Neural progenitor cell (in vitro differentiated cells): ENCODE results near the gene EVC2. TPM values are rescaled to one million over a fixed set of nuclear protein-coding genes. Genes with fewer than 3 reads are reported as not detected.

Experiments used
- DNase-seq: peaks from one replicate; pipeline ENCODE4 v3.0.0-alpha.2; 2016; ENCODE audit warnings: low spot score
- H2AFZ ChIP-seq: fragments of 200-600 bp; sonication (generic); replicated peaks from 2 replicates; pipeline ENCODE4 v1.6.1; 2016; ENCODE audit warnings: antibody characterized with exemption
- H3F3A ChIP-seq: fragments of 200-600 bp; sonication (generic); 2 replicates; pipeline ENCODE4 v1.6.1; 2016; ENCODE audit warnings: antibody characterized with exemption, low read depth
- H3K27ac ChIP-seq: fragments of 200-600 bp; sonication (generic); 2 replicates; pipeline ENCODE4 v1.5.1; 2016; ENCODE audit warnings: mild to moderate bottlenecking
- H3K27me3 ChIP-seq: fragments of 200-600 bp; sonication (generic); 2 replicates; pipeline ENCODE4 v1.6.1; 2016; ENCODE audit warnings: mild to moderate bottlenecking, moderate library complexity
- H3K36me3 ChIP-seq: fragments of 200-600 bp; sonication (generic); 2 replicates; pipeline ENCODE4 v1.5.1; 2016
- H3K4me1 ChIP-seq: fragments of 200-600 bp; sonication (generic); 2 replicates; pipeline ENCODE4 v1.6.1; 2016; ENCODE audit warnings: mixed run types
- H3K4me2 ChIP-seq: fragments of 200-600 bp; sonication (generic); 2 replicates; pipeline ENCODE4 v1.6.1; 2016
- H3K4me3 ChIP-seq: fragments of 200-600 bp; sonication (generic); 2 replicates; pipeline ENCODE4 v1.5.1; 2016
- H3K79me2 ChIP-seq: fragments of 200-600 bp; sonication (generic); 2 replicates; pipeline ENCODE4 v1.6.1; 2016; ENCODE audit warnings: low read depth
- H3K9ac ChIP-seq: fragments of 200-600 bp; sonication (generic); 2 replicates; pipeline ENCODE4 v1.6.1; 2016
- H3K9me3 ChIP-seq: fragments of 200-600 bp; sonication (generic); 2 replicates; pipeline ENCODE4 v1.5.1; 2016; ENCODE audit warnings: low read depth
- H4K20me1 ChIP-seq: fragments of 200-600 bp; sonication (generic); 2 replicates; pipeline ENCODE4 v1.6.1; 2016; ENCODE audit warnings: low read depth
- H3K27ac Mint-ChIP-seq: 3 replicates; pipeline ENCODE4 v1.8.0; 2021; ENCODE audit warnings: mixed read lengths
- H3K27me3 Mint-ChIP-seq: 2 replicates; pipeline ENCODE4 v1.8.0; 2022; ENCODE audit warnings: low read depth, mild to moderate bottlenecking, inconsistent platforms, moderate library complexity, mixed read lengths; ENCODE audit not compliant: insufficient read depth
- H3K36me3 Mint-ChIP-seq: 3 replicates; pipeline ENCODE4 v1.8.0; 2021; ENCODE audit warnings: mixed read lengths
- H3K4me1 Mint-ChIP-seq: 3 replicates; pipeline ENCODE4 v1.8.0; 2021; ENCODE audit warnings: mixed read lengths
- H3K4me3 Mint-ChIP-seq: 3 replicates; pipeline ENCODE4 v1.8.0; 2021; ENCODE audit warnings: mild to moderate bottlenecking, moderate library complexity, mixed read lengths
- H3K9me3 Mint-ChIP-seq: 3 replicates; pipeline ENCODE4 v1.8.0; 2020; ENCODE audit warnings: mixed read lengths
- CTCF ChIP-seq: fragments of 200-600 bp; sonication (generic); IDR thresholded peaks from 2 replicates; pipeline ENCODE4 v1.5.1; 2017; ENCODE audit warnings: antibody characterized with exemption, mild to moderate bottlenecking
- EZH2 ChIP-seq: fragments of 200-600 bp; sonication (generic); IDR thresholded peaks from 2 replicates; pipeline ENCODE4 v1.6.1; 2017; ENCODE audit warnings: antibody characterized with exemption, mild to moderate bottlenecking, moderate library complexity
- EZH2phosphoT487 ChIP-seq: fragments of 200-600 bp; sonication (generic); IDR thresholded peaks from 2 replicates; pipeline ENCODE4 v1.6.1; 2017; ENCODE audit warnings: antibody characterized with exemption
- total RNA-seq: library from RNA; depleted of rRNA; stranded (reverse); fragments of >200 nt; gene quantifications from 2 replicates; pipeline ENCODE4 v1.2.3, GENCODE V29; 2015; ENCODE audit warnings: low replicate concordance

EVC2 gene
- total RNA-seq, 1 donor from 2014 or later: 6.1 TPM

GRCh38 chr4:5654791-5655190 is 53.6 kb downstream of the EVC2 start:
- no peak overlapping the region for H3K27ac Mint-ChIP-seq
- Histone ChIP-seq H3K9ac (no peak overlapping the region), H2AFZ (no peak overlapping the region), H3K27me3 (no peaks in the 10 kb centered on the region), H3K4me2 (no peak overlapping the region), H3K36me3 (no peaks in the 10 kb centered on the region), H3K79me2 (no peaks in the 10 kb centered on the region), H3K27ac (no peak overlapping the region), H3K9me3 (no peaks in the 10 kb centered on the region), H3K4me3 (no peak overlapping the region), H3F3A (no peaks in the 10 kb centered on the region), H4K20me1 (no peaks in the 10 kb centered on the region), H3K4me1 (no peaks in the 10 kb centered on the region)
- H3K4me3 Mint-ChIP-seq: no peak overlapping the region
- no peaks in the 10 kb centered on the region for H3K36me3 Mint-ChIP-seq
- TF ChIP-seq CTCF: no peak
- TF ChIP-seq EZH2phosphoT487: no peak
- TF ChIP-seq EZH2: no peak
- peaks cover 4% of the 10 kb centered on the region for H3K4me1 Mint-ChIP-seq
- H3K27me3 Mint-ChIP-seq: no peaks in the 10 kb centered on the region
- DNase-seq: no peak
- H3K9me3 Mint-ChIP-seq: no peaks in the 10 kb centered on the region

GRCh38 chr4:5651089-5651488 is 57.3 kb downstream of the EVC2 start:
- H3K9me3 Mint-ChIP-seq: no peaks in the 10 kb centered on the region
- Histone ChIP-seq H3K9ac (no peak overlapping the region), H4K20me1 (no peaks in the 10 kb centered on the region), H2AFZ (no peak overlapping the region), H3K4me3 (no peak overlapping the region), H3K79me2 (no peaks in the 10 kb centered on the region), H3K4me2 (no peak overlapping the region), H3K4me1 (no peaks in the 10 kb centered on the region), H3K36me3 (no peaks in the 10 kb centered on the region), H3F3A (no peaks in the 10 kb centered on the region), H3K27me3 (no peaks in the 10 kb centered on the region), H3K27ac (no peak overlapping the region), H3K9me3 (no peaks in the 10 kb centered on the region)
- DNase-seq: no peak
- TF ChIP-seq EZH2 (no peak), CTCF (no peak)
- H3K27ac Mint-ChIP-seq: no peak overlapping the region
- H3K36me3 Mint-ChIP-seq: no peaks in the 10 kb centered on the region
- no peaks in the 10 kb centered on the region for H3K27me3 Mint-ChIP-seq
- H3K4me1 Mint-ChIP-seq: peaks cover 4% of the 10 kb centered on the region
- H3K4me3 Mint-ChIP-seq: no peak overlapping the region

GRCh38 chr4:5650040-5650439 is 58.3 kb downstream of the EVC2 start:
- no peaks in the 10 kb centered on the region for H3K36me3 Mint-ChIP-seq
- no peaks in the 10 kb centered on the region for H3K36me3 ChIP-seq
- H4K20me1 ChIP-seq: no peaks in the 10 kb centered on the region
- H3K4me1 Mint-ChIP-seq: peaks cover 3% of the 10 kb centered on the region
- no peak overlapping the region for H3K9ac ChIP-seq
- H3K27me3 Mint-ChIP-seq: no peaks in the 10 kb centered on the region
- no peak overlapping the region for H3K27ac ChIP-seq
- H3F3A ChIP-seq: no peaks in the 10 kb centered on the region
- H3K27ac Mint-ChIP-seq: no peak overlapping the region
- H3K79me2 ChIP-seq: no peaks in the 10 kb centered on the region
- H3K9me3 ChIP-seq: no peaks in the 10 kb centered on the region
- no peak overlapping the region for H3K4me3 Mint-ChIP-seq
- no peak overlapping the region for H3K4me2 ChIP-seq
- TF ChIP-seq EZH2: no peak
- TF ChIP-seq CTCF: no peak
- no peak for TF ChIP-seq EZH2phosphoT487
- H3K9me3 Mint-ChIP-seq: no peaks in the 10 kb centered on the region
- DNase-seq: no peak
- H3K4me3 ChIP-seq: no peak overlapping the region
- H3K27me3 ChIP-seq: no peaks in the 10 kb centered on the region
- no peaks in the 10 kb centered on the region for H3K4me1 ChIP-seq
- H2AFZ ChIP-seq: no peak overlapping the region

DNA sequence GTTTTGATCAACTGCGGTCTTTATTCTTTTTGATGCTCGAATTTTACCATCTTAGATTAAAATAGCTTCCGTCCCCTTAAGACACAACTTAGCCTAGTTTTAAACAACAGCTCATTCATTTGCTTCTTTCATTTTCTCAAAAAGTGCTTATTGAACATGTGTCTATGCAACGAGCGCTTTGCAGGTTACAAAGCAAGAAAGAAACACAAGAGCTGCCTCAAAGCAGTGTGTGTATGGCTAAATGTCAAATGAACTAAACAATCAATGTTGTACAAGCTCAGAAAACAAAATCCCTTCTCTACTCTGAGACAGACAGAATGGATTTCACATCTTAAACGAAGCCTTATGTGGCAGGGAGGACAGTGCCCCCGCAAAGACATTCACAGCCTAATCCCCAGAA is 61.0 kb downstream of the EVC2 start:
- no peak overlapping the region for H3K4me2 ChIP-seq
- H3K4me3 ChIP-seq: no peak overlapping the region
- DNase-seq: no peak
- H3K27ac ChIP-seq: no peak overlapping the region
- H3K4me1 ChIP-seq: no peaks in the 10 kb centered on the region
- H3K9ac ChIP-seq: no peak overlapping the region
- no peaks in the 10 kb centered on the region for H4K20me1 ChIP-seq
- no peaks in the 10 kb centered on the region for H3K27me3 Mint-ChIP-seq
- H3K27ac Mint-ChIP-seq: no peak overlapping the region
- H3K27me3 ChIP-seq: no peaks in the 10 kb centered on the region
- no peaks in the 10 kb centered on the region for H3K36me3 ChIP-seq
- H3K9me3 ChIP-seq: no peaks in the 10 kb centered on the region
- no peak overlapping the region for H3K4me3 Mint-ChIP-seq
- no peak for TF ChIP-seq EZH2
- TF ChIP-seq CTCF: no peak
- TF ChIP-seq EZH2phosphoT487: no peak
- H2AFZ ChIP-seq: no peak overlapping the region
- H3K36me3 Mint-ChIP-seq: no peaks in the 10 kb centered on the region
- no peaks in the 10 kb centered on the region for H3K9me3 Mint-ChIP-seq
- no peaks in the 10 kb centered on the region for H3K79me2 ChIP-seq
- H3F3A ChIP-seq: no peaks in the 10 kb centered on the region
- no peaks in the 10 kb centered on the region for H3K4me1 Mint-ChIP-seq
